Measurements from ENCODE around the gene CCM2. TPM values are rescaled to one million over a fixed set of nuclear protein-coding genes. Genes with fewer than 3 reads are reported as not detected.

CCM2 gene
- total and polyA plus RNA-seq, 2 of the 8 experiments (the other 6 are each of a cell fraction or from before 2014, with no cell fraction given) = 31.6 to 41.2 TPM

- Histone ChIP-seq H3K9me3 (ENCODE audit: insufficient read depth in 2 of 2, low read depth in 1 of 2, low read length in 1 of 2) (no peaks in the 10 kb centered on the region), H4K8ac (ENCODE audit: extremely low read depth, insufficient read depth, low read length) (no peak overlapping the region), H3K14ac (ENCODE audit: insufficient read length) (no peak overlapping the region), H2BK12ac (ENCODE audit: low read depth, low read length) (no peak overlapping the region), H3K9ac (replicated peaks in 1 of 4; ENCODE audit: extremely low read depth in 1 of 4, low read depth in 3 of 4, low read length in 3 of 4) (no peak overlapping the region), H3K36me3 (ENCODE audit: control insufficient read depth in 2 of 4, insufficient read depth in 4 of 4, low read length in 3 of 4) (peaks cover 69 to 87% (median 82%) of the 10 kb centered on the region in 4 experiments), H2AK5ac (ENCODE audit: low read depth, low read length) (no peak overlapping the region), H3K56ac (replicated peaks; ENCODE audit: insufficient read length, low read depth, low read length) (no peak overlapping the region), H2BK20ac (ENCODE audit: low read length) (no peak overlapping the region), H2BK15ac (ENCODE audit: low read length) (no peak overlapping the region), H4K20me1 (replicated peaks in 1 of 2; ENCODE audit: control insufficient read depth in 1 of 2, insufficient read depth in 2 of 2, low read length in 2 of 2) (peaks cover 16 to 52% of the 10 kb centered on the region in 2 experiments), H2BK5ac (ENCODE audit: low read depth, low read length) (no peak overlapping the region), H3K23me2 (ENCODE audit: low read depth, low read length) (no peaks in the 10 kb centered on the region; the same call in 1 of the 2 replicates), H2AFZ (ENCODE audit: low read length) (no peak overlapping the region), H2BK120ac (replicated peaks; ENCODE audit: low read depth, low read length) (no peak overlapping the region), H3K23ac (ENCODE audit: insufficient read length) (no peak overlapping the region), H3K79me2 (ENCODE audit: control insufficient read depth in 1 of 2, insufficient read depth in 2 of 2, low read length in 2 of 2) (peaks cover 6 to 42% of the 10 kb centered on the region in 2 experiments), H3K79me1 (ENCODE audit: low read depth, low read length) (peaks cover 10% of the 10 kb centered on the region), H3K27me3 (replicated peaks in 1 of 4; ENCODE audit: control insufficient read depth in 3 of 4, extremely low read depth in 1 of 4, insufficient read depth in 3 of 4, low read length in 3 of 4) (no peaks in the 10 kb centered on the region), H3K4ac (replicated peaks; ENCODE audit: insufficient read length, low read depth, low read length) (no peak overlapping the region), H3K4me3 (ENCODE audit: extremely low read depth in 1 of 4, insufficient read depth in 2 of 4, low read depth in 3 of 4, low read length in 4 of 4) (no peak overlapping the region), H3K4me1 (replicated peaks in 1 of 4; ENCODE audit: control insufficient read depth in 3 of 4, insufficient read depth in 4 of 4, low read length in 3 of 4) (peaks cover 0 to 3% (median under 1%) of the 10 kb centered on the region in 4 experiments; a peak in 1 of 7 replicates), H3K4me2 (ENCODE audit: insufficient read depth in 1 of 2, low read depth in 2 of 2, low read length in 2 of 2) (no peak overlapping the region), H4K5ac (ENCODE audit: insufficient read length, low read depth, low read length) (no peak overlapping the region), H3K18ac (ENCODE audit: extremely low read depth, low read length) (no peak overlapping the region), H4K91ac (replicated peaks; ENCODE audit: insufficient read length, low read length) (no peak overlapping the region), H3K27ac (ENCODE audit: low read depth, low read length) (no peak overlapping the region)
- FAIRE-seq = no peak
- CTCF ChIA-PET (ENCODE audit: partially characterized antibody) = interaction anchor here (1.2 kb wide), 2 partner anchors 13 to 30 kb away, joined by 3 read pairs; no protein-coding TSS in a partner anchor
- POLR2A ChIA-PET (ENCODE audit: partially characterized antibody) = interaction anchor here (0.8 to 4.0 kb wide), 12 partner anchors 10 to 304 kb away, joined by 3 to 18 read pairs (median 5); partner anchors contain the start of genes MYO1G and NACAD
- WGBS, 2 experiments (ENCODE audit: extremely low coverage in 1 of 2, insufficient coverage in 1 of 2, insufficient read length in 1 of 2, insufficient replicate concordance in 2 of 2, low coverage in 1 of 2, low lambda C conversion rate in 2 of 2, missing lambda C conversion rate in 1 of 2) = 90% methylated on average over 8 of the region's 8 CpGs; no CpG with 5 or more reads in 1 of the 2 experiments
- DNase-seq (ENCODE audit: low read depth in 1 of 2, low spot score in 2 of 2) = no peak
- no peak for TF ChIP-seq KDM1A (IDR thresholded peaks at IDR 0.05; ENCODE audit: borderline replicate concordance, low read length)
- TF ChIP-seq JUN (IDR thresholded peaks at IDR 0.05; ENCODE audit: low read depth, low read length) = no peak
- TF ChIP-seq TEAD4 (IDR thresholded peaks at IDR 0.05; ENCODE audit: low read depth, low read length) = no peak
- TF ChIP-seq POLR2AphosphoS5 (IDR thresholded peaks at IDR 0.05; ENCODE audit: low read depth, low read length) = peak; percentile 5; the same call in 1 of the 2 replicates
- TF ChIP-seq JUND (IDR thresholded peaks at IDR 0.05; ENCODE audit: low read length) = no peak
- no peak for TF ChIP-seq KDM4A (IDR thresholded peaks at IDR 0.05; ENCODE audit: low read depth, low read length, severe bottlenecking)
- TF ChIP-seq USF2 (IDR thresholded peaks at IDR 0.05; ENCODE audit: low read length) = no peak
- no peak for TF ChIP-seq FOSL1 (IDR thresholded peaks at IDR 0.05; ENCODE audit: insufficient read depth, low read depth, low read length)
- no peak for TF ChIP-seq TCF12 (IDR thresholded peaks at IDR 0.05; ENCODE audit: low read depth, low read length)
- no peak for TF ChIP-seq TBP (IDR thresholded peaks at IDR 0.05; ENCODE audit: low read depth, low read length)
- no peak for TF ChIP-seq BCL11A (IDR thresholded peaks at IDR 0.05; ENCODE audit: low read depth in 2 of 2, low read length in 2 of 2)
- no peak for TF ChIP-seq RXRA (IDR thresholded peaks at IDR 0.05; ENCODE audit: insufficient read depth, low read depth, low read length)
- 0 out of 3 replicates have a peak, but pooled peaks of 1 of the 2 experiments have one; percentile 11 for TF ChIP-seq POLR2A (IDR thresholded peaks at IDR 0.05; ENCODE audit: control extremely low read depth in 1 of 2, low read depth in 2 of 2, low read length in 2 of 2)
Observed at GRCh38 chr7:45105588-45106188, 105.7 kb downstream of the CCM2 start.

All from H1 (cell line).